NOMO-1 (cell line): ENCODE data around the gene ST6GALNAC4.
A peak's percentile ranks its signal among the peaks of the same experiment; 100 is the strongest.

Source experiments
- DNase-seq, 2 experiments: peaks; one replicate each; lab custom pipeline; 2025; ENCODE audit not compliant: unreplicated experiment in 2 of 2; lab: John Stamatoyannopoulos, UW

ST6GALNAC4 gene

GRCh38 chr9:127947841-127948710, 31.2 kb upstream of the ST6GALNAC4 start:
- DNase-seq: no peak

- no peak for DNase-seq
Observed at GRCh38 chr9:127946728-127947127, 29.9 kb upstream of the ST6GALNAC4 start.

GRCh38 chr9:127945942-127946341, 29.1 kb upstream of the ST6GALNAC4 start:
- no peak for DNase-seq

GRCh38 chr9:127945338-127945737, 28.5 kb upstream of the ST6GALNAC4 start:
- DNase-seq: no peak

- DNase-seq: no peak
Observed at GRCh38 chr9:127944586-127945218, 27.9 kb upstream of the ST6GALNAC4 start.

DNA sequence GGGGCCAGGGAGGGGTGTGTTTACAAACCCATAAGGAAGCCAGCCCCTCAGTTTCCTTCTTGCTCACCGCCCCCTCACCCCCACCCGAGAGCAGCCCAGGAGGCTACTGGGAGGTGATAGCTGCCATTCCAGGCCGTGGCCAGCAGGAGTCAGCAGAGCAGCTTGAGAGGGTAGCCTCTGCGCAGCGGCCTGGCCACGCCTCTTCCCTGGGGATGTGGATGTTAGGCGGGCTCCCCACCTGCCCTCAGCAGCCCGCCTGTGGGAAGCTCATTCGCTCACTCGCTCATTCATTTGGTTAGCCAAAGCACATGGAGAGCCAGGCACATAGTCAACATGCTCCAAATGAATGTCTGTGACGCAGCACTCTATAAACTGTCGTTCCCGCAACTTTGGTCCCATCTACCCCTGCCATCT, 26.9 kb upstream of the ST6GALNAC4 start:
- DNase-seq: peak; percentile 58 to 67

GRCh38 chr9:127943011-127943662, 26.3 kb upstream of the ST6GALNAC4 start:
- no peak for DNase-seq

- DNase-seq: peak; percentile 44 to 74
Observed at GRCh38 chr9:127942216-127943010, 25.6 kb upstream of the ST6GALNAC4 start.

- DNase-seq: no peak
Observed at GRCh38 chr9:127941961-127942215, 25.0 kb upstream of the ST6GALNAC4 start.

DNA sequence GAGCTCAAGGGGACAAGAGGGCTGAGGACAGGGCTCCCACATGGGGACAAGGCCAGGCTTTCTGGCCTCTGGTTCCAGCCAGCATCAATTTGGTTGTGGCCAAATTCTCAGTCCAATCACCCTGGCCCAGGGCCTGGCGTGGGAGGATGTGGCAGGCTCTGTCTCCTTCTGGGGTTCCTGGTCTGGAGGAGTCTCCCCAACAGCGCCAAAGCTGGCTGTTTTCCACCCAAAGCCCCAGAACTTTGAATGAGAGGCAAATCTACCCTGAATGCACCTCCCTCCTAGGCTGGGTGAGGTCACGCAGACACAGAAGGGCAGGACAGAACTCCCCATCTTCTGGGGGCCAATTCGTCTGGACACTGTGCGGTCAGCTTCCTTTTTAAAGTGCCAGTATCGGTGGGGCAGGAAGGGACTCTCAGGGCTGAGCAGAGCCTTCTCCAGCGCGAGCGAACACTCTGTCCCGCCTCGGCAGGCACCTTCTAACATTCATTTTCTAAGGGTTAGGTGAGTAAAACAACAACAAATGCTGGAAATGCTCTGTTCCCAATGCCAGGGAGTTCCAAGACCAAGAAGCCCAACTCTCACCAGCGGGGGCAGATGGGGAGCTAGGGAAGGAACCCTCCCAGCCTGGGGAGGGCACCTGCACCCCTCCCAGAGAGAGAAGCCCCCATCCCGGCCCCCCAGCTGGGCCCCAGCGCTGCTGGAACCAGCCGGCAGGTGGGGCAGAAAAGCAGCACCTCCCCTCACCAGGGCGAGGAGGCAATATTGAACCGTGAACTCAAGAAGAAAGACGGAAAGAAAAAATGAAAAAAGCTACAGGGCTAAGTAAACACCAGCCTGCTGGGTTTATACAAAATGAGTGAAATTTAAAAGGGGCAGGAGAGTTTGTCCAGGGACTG, 24.5 kb upstream of the ST6GALNAC4 start:
- DNase-seq: no peak

GRCh38 chr9:127940593-127940992, 23.8 kb upstream of the ST6GALNAC4 start:
- no peak for DNase-seq

DNA sequence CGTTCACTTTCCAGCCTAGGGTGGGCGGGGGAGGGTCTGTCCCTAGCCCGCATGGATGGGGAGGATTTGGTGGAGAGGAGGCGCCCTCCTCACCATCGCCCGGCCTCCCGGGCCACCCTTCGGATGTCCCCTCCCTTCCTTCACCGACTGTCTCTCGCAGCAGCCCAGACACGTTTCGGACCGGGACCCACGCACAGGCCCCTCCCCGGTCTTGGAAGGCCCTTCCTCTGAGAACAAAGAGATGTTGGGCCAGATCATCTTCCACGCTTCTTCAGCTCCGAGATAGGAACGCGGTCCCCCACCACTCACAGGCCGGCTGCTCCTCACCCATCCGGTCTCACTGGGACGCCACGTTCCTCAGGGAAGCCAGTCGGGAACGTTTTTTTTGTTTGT, 21.5 kb upstream of the ST6GALNAC4 start:
- DNase-seq: no peak

DNA sequence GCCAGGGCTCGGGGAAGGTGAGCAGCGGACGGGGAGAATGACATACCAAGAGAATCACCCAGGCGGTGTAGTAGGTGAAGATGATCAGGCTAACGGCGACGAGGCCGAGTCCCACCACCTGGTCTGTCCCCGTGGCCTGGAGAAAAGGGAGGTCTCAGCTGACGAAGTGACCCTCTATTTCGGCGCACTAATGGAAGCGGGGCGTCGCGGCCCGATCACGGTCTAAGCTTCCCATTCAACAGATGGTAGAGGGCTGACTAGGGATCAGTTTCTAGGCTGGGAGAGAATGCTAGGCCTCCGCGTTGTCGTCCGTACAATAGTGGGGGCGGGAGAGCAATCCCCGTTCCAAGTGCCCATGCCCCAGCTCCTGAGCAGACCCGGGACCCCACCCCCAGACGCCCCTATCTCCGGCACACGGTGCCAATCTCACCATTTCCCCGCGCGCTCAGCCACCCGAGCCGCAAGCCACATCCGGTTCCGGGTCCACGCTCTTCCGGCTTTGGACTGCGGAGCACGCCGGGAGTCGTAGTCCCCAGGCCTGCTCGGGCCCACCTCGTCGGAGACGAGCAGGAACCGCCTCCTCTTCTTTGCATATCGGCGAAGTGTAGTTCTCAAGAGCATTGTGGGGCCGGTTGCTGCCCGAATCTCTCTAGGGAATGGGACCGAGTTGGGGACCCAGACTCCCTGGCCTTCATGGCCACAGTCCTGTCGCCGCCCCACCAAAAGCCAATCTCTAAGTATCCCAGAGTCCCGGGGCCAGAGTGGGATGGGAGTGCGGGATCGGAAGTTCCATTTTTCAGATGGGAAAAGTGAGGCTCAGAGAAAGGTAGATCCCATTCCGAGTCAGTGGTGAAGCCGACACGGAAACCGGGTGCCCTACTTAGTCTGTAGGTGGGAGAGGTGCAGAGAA, 20.8 kb upstream of the ST6GALNAC4 start, which contains the start of gene DPM2:
Gene DPM2 (minus strand): TSS at position 467 of the 910 bp plus-strand sequence. CDS start 34 bp downstream, at position 433.
- peak; percentile 78 to 87 for DNase-seq

- DNase-seq: no peak
Observed at GRCh38 chr9:127937056-127937387, 20.2 kb upstream of the ST6GALNAC4 start.

GRCh38 chr9:127936347-127936852, 19.6 kb upstream of the ST6GALNAC4 start:
- no peak for DNase-seq

DNA sequence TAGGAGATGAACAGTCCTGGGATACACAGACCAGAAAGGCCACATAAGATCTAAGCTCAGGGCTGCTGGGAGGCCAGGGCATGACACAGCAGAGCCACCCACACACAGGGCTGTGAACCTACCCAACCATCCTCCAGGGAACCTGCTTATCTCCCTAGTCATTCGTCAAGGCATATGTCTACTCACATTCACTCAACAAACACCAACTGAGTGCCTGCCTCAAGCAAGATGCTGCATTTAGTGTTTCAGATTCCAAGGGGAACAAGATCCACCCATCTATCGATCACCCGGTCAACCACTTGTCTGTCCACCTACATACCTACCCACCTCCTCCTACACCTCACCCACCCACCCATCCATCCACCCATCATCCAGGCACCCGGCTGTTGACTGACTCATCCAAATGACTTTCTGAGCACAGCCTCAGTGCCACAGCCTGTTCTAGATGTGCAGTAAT, 19.0 kb upstream of the ST6GALNAC4 start:
- DNase-seq: no peak

DNA sequence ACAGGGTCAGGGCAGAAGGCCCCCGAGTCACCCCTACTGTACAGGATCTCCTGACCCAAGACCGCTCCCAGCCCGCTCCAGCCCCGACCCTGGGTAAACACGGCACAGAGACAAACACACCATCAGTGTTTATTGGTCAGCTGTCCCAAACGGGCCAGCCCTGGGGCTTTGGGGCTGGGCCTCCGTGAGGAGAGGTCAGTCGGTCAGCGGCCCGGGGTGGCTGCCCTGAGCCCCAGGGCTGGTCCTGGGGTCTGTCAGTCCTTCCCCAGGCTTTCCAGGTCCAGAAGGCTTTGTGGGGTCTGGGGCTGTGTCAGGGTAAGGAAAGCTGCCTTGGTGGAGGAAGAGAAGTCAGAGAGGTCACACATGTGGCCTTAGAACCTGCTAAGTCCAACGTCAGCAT, 18.1 kb upstream of the ST6GALNAC4 start:
- DNase-seq: no peak

- no peak for DNase-seq
Observed at GRCh38 chr9:127934248-127934647, 17.4 kb upstream of the ST6GALNAC4 start.
